H9 (cell line): Measurements from ENCODE around the gene SBK2. TPM values are rescaled to one million over a fixed set of nuclear protein-coding genes. Genes with fewer than 3 reads are reported as not detected.
"Not testable (repeated sequence)": the region's sequence is repeated elsewhere in the genome, so short reads cannot be mapped to it uniquely, and the experiment has no call there.

Experiments
- DNase-seq: peaks from one replicate; pipeline ENCODE4 v3.0.0-alpha.2; 2017
- H2AFZ ChIP-seq: one replicate; pipeline ENCODE4 v1.6.1; 2013; ENCODE audit warnings: mild to moderate bottlenecking, low read length, control low read depth, moderate library complexity
- H2AK5ac ChIP-seq: 2 replicates; pipeline ENCODE4 v1.6.1; 2013; ENCODE audit warnings: low read length, control low read depth, mixed read lengths; ENCODE audit not compliant: insufficient read length
- H2BK120ac ChIP-seq: one replicate; pipeline ENCODE4 v1.6.1; 2013; ENCODE audit warnings: low read depth, mild to moderate bottlenecking, low read length, control low read depth, inconsistent platforms; ENCODE audit not compliant: poor library complexity, severe bottlenecking
- H2BK12ac ChIP-seq: 2 replicates; pipeline ENCODE4 v1.6.1; 2013; ENCODE audit warnings: low read length, control low read depth, mixed read lengths, low read depth; ENCODE audit not compliant: insufficient read length
- H2BK15ac ChIP-seq: 2 replicates; pipeline ENCODE4 v1.6.1; 2013; ENCODE audit warnings: low read depth, low read length, control low read depth
- H2BK20ac ChIP-seq: one replicate; pipeline ENCODE4 v1.6.1; 2013; ENCODE audit warnings: low read depth, mild to moderate bottlenecking, low read length, control low read depth, inconsistent platforms; ENCODE audit not compliant: poor library complexity, severe bottlenecking
- H2BK5ac ChIP-seq: 2 replicates; pipeline ENCODE4 v1.6.1; 2013; ENCODE audit warnings: low read length, control low read depth, mixed read lengths; ENCODE audit not compliant: insufficient read length
- H3K14ac ChIP-seq: 2 replicates; pipeline ENCODE4 v1.6.1; 2013; ENCODE audit warnings: low read length, control low read depth; ENCODE audit not compliant: insufficient read depth
- H3K18ac ChIP-seq: 2 replicates; pipeline ENCODE4 v1.6.1; 2013; ENCODE audit warnings: low read depth, mild to moderate bottlenecking, mixed read lengths, low read length, control low read depth; ENCODE audit not compliant: insufficient read length
- H3K23ac ChIP-seq: 2 replicates; pipeline ENCODE4 v1.6.1; 2013; ENCODE audit warnings: low read length, control low read depth, mixed read lengths, low read depth; ENCODE audit not compliant: insufficient read length
- H3K23me2 ChIP-seq: 2 replicates; pipeline ENCODE4 v1.6.1; 2013; ENCODE audit warnings: low read depth, mild to moderate bottlenecking, mixed read lengths, low read length, control low read depth; ENCODE audit not compliant: insufficient read length, poor library complexity, severe bottlenecking
- H3K27ac ChIP-seq: 2 replicates; pipeline ENCODE4 v1.5.1; 2013; ENCODE audit warnings: low read length, control low read depth, mixed read lengths, low read depth; ENCODE audit not compliant: insufficient read length
- H3K27me3 ChIP-seq: 2 replicates; pipeline ENCODE4 v1.6.1; 2013; ENCODE audit warnings: low read length, control low read depth, inconsistent platforms; ENCODE audit not compliant: insufficient read depth
- H3K4ac ChIP-seq: 2 replicates; pipeline ENCODE4 v1.6.1; 2013; ENCODE audit warnings: low read depth, mild to moderate bottlenecking, control low read depth, inconsistent platforms, low read length, moderate library complexity
- H3K4me1 ChIP-seq: 2 replicates; pipeline ENCODE4 v1.6.1; 2013; ENCODE audit warnings: low read length, control low read depth, inconsistent platforms; ENCODE audit not compliant: insufficient read depth
- H3K4me2 ChIP-seq: 2 replicates; pipeline ENCODE4 v1.6.1; 2013; ENCODE audit warnings: low read length, control low read depth, mixed read lengths; ENCODE audit not compliant: insufficient read length, insufficient read depth
- H3K56ac ChIP-seq: 2 replicates; pipeline ENCODE4 v1.6.1; 2013; ENCODE audit warnings: low read depth, mild to moderate bottlenecking, mixed read lengths, low read length, control low read depth; ENCODE audit not compliant: insufficient read length
- H3K79me1 ChIP-seq: 2 replicates; pipeline ENCODE4 v1.6.1; 2013; ENCODE audit warnings: low read depth, mild to moderate bottlenecking, moderate library complexity, low read length, control low read depth, inconsistent platforms; ENCODE audit not compliant: insufficient read depth, poor library complexity, severe bottlenecking
- H3K79me2 ChIP-seq: 2 replicates; pipeline ENCODE4 v1.6.1; 2013; ENCODE audit warnings: low read length, control low read depth, inconsistent platforms; ENCODE audit not compliant: insufficient read depth
- H3K9ac ChIP-seq: 2 replicates; pipeline ENCODE4 v1.6.1; 2013; ENCODE audit warnings: low read length, control low read depth, mixed read lengths; ENCODE audit not compliant: insufficient read length; ENCODE audit errors: extremely low read depth
- H3K9me3 ChIP-seq: one replicate; pipeline ENCODE4 v1.6.1; 2013; ENCODE audit warnings: low read depth, low read length, inconsistent platforms; ENCODE audit not compliant: control insufficient read depth
- H3T11ph ChIP-seq: one replicate; pipeline ENCODE4 v1.6.1; 2013; ENCODE audit warnings: mild to moderate bottlenecking, low read length, control low read depth, inconsistent platforms
- H4K20me1 ChIP-seq: one replicate; pipeline ENCODE4 v1.6.1; 2013; ENCODE audit not compliant: control insufficient read depth, insufficient read length, insufficient read depth
- H4K5ac ChIP-seq: 2 replicates; pipeline ENCODE4 v1.6.1; 2013; ENCODE audit warnings: low read depth, mild to moderate bottlenecking, mixed read lengths, low read length, control low read depth; ENCODE audit not compliant: insufficient read length
- H4K8ac ChIP-seq: replicated peaks from 2 replicates; pipeline ENCODE4 v1.6.1; 2013; ENCODE audit warnings: low read length, control low read depth, mixed read lengths, low read depth; ENCODE audit not compliant: insufficient read length
- H4K91ac ChIP-seq: 2 replicates; pipeline ENCODE4 v1.6.1; 2013; ENCODE audit warnings: low read depth, mild to moderate bottlenecking, moderate library complexity, mixed read lengths, low read length, control low read depth; ENCODE audit not compliant: insufficient read length
- H3K27ac Mint-ChIP-seq, 3 experiments: 2 replicates in 2 of 3; 3 replicates in 1 of 3; pipeline ENCODE4 v1.8.0; 2020 to 2021; ENCODE audit warnings: mixed read lengths in 3 of 3, mild to moderate bottlenecking in 1 of 3, moderate library complexity in 1 of 3
- H3K27me3 Mint-ChIP-seq: 2 replicates; pipeline ENCODE4 v1.8.0; 2021; ENCODE audit warnings: low read depth, mild to moderate bottlenecking, moderate library complexity, mixed read lengths
- H3K36me3 Mint-ChIP-seq, 3 experiments: 2 replicates in 2 of 3; 3 replicates in 1 of 3; pipeline ENCODE4 v1.8.0; 2020 to 2021; ENCODE audit warnings: low read depth in 3 of 3, mixed read lengths in 3 of 3; ENCODE audit not compliant: insufficient read depth in 1 of 3
- H3K4me1 Mint-ChIP-seq, 2 experiments: 2 replicates each; pipeline ENCODE4 v1.8.0; 2020; ENCODE audit warnings: mixed read lengths in 2 of 2
- H3K4me3 Mint-ChIP-seq, 2 experiments: 2 replicates in 1 of 2; 3 replicates in 1 of 2; pipeline ENCODE4 v1.8.0; 2020 to 2021; ENCODE audit warnings: mild to moderate bottlenecking in 2 of 2, mixed read lengths in 2 of 2, moderate library complexity in 1 of 2
- H3K9me3 Mint-ChIP-seq, 2 experiments: 2 replicates in 1 of 2; 3 replicates in 1 of 2; pipeline ENCODE4 v1.8.0; 2020; ENCODE audit warnings: mild to moderate bottlenecking in 2 of 2, mixed read lengths in 2 of 2, moderate library complexity in 1 of 2
- WGBS: extraction: QIAGEN DNeasy Blood & Tissue Kit; methylation state at CpG from one replicate; pipeline ENCODE4 v1.1.7; 2013; ENCODE audit warnings: missing lambda C conversion rate, low lambda C conversion rate, mixed read lengths; ENCODE audit not compliant: insufficient read length; ENCODE audit errors: extremely low coverage; 5-methylcytosine and 5-hydroxymethylcytosine counted together
- total RNA-seq: library from RNA; stranded (reverse); gene quantifications from 2 replicates; pipeline ENCODE4 v1.2.1, GENCODE V29; 2021
- TF ChIP-seq, protein P1 (sequence below): fragments of 200-600 bp; sonication (generic); conservative IDR thresholded peaks from 3 replicates; pipeline ENCODE4 v1.8.0; 2021; ENCODE audit warnings: antibody characterized with exemption, mild to moderate bottlenecking

SBK2 gene
- total RNA-seq, 1 experiment from 2014 or later = 2.8 TPM

DNA sequence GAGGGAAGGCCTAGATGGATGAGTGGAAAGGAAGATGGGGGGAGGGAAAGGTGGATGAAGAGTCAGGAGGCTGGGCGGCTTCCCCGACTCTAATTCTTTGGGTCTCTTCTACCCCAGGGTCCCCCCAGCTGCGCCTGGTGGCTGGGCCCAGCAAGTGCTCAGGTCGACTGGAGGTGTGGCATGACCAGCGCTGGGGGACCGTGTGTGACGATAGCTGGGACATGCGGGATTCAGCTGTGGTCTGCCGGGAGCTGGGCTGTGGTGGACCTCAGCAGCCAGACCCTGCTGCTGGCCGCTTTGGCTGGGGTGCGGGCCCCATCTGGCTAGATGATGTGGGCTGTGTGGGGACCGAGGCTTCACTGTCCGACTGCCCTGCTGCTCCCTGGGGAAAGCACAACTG is 39.2 kb downstream of the SBK2 start:
- Histone ChIP-seq H3K4ac (no peak overlapping the region), H2BK15ac (no peak overlapping the region), H3K79me1 (no peaks in the 10 kb centered on the region), H3K4me2 (no peak overlapping the region), H2BK120ac (no peak overlapping the region), H2BK20ac (no peak overlapping the region), H3T11ph (no peak overlapping the region), H3K9ac (no peak overlapping the region), H3K27me3 (no peaks in the 10 kb centered on the region; the same call in 1 of the 2 replicates), H2AK5ac (no peak overlapping the region), H3K4me1 (no peaks in the 10 kb centered on the region), H2BK12ac (no peak overlapping the region), H3K23ac (no peak overlapping the region), H3K14ac (no peak overlapping the region), H4K20me1 (no peaks in the 10 kb centered on the region), H3K56ac (no peak overlapping the region), H3K79me2 (no peaks in the 10 kb centered on the region), H4K91ac (no peak overlapping the region), H4K8ac (no peak overlapping the region), H3K23me2 (no peaks in the 10 kb centered on the region), H3K9me3 (no peaks in the 10 kb centered on the region), H3K27ac (no peak overlapping the region), H2BK5ac (no peak overlapping the region), H3K18ac (no peak overlapping the region), H4K5ac (no peak overlapping the region), H2AFZ (no peak overlapping the region)
- TF ChIP-seq, protein P1, sequence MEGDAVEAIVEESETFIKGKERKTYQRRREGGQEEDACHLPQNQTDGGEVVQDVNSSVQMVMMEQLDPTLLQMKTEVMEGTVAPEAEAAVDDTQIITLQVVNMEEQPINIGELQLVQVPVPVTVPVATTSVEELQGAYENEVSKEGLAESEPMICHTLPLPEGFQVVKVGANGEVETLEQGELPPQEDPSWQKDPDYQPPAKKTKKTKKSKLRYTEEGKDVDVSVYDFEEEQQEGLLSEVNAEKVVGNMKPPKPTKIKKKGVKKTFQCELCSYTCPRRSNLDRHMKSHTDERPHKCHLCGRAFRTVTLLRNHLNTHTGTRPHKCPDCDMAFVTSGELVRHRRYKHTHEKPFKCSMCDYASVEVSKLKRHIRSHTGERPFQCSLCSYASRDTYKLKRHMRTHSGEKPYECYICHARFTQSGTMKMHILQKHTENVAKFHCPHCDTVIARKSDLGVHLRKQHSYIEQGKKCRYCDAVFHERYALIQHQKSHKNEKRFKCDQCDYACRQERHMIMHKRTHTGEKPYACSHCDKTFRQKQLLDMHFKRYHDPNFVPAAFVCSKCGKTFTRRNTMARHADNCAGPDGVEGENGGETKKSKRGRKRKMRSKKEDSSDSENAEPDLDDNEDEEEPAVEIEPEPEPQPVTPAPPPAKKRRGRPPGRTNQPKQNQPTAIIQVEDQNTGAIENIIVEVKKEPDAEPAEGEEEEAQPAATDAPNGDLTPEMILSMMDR = no peak
- peaks cover 21 to 27% of the 10 kb centered on the region in 2 experiments for H3K4me1 Mint-ChIP-seq
- H3K9me3 Mint-ChIP-seq = peaks cover 5 to 6% of the 10 kb centered on the region in 2 experiments; a peak in 3 of 5 replicates
- peaks cover 42% of the 10 kb centered on the region for H3K27me3 Mint-ChIP-seq
- no CpG with 5 or more reads among the region's 13 CpGs for WGBS
- no peak overlapping the region for H3K27ac Mint-ChIP-seq
- no peak for DNase-seq
- 0 out of 5 replicates have a peak overlapping the region, but pooled peaks of 1 of the 2 experiments have one; percentile 9 for H3K4me3 Mint-ChIP-seq
- no peaks in the 10 kb centered on the region; a peak in 3 of 7 replicates for H3K36me3 Mint-ChIP-seq

DNA sequence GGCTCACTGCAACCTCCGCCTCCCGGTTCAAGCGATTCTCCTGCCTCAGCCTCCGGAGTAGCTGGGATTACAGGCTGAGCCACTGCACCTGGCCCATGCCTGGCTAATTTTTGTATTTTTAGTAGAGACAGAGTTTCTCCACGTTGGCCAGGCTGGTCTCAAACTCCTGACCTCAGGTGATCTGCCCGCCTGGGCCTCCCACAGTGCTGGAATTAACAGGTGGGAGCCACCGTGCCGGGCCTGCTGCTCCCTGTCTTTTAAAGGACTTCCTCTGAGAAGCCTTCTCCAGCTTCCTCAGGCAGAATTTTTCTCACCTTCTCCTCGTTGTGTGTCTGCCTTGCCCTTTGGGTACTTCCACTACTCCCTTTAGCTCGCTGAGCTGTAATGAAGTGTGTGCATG is 40.1 kb downstream of the SBK2 start:
- Mint-ChIP-seq H3K27me3 (peaks cover 37% of the 10 kb centered on the region), H3K27ac (peak overlapping the region in 1 of 3 experiments; percentile 10; a peak in 1 of 7 replicates), H3K4me1 (peaks cover 21 to 27% of the 10 kb centered on the region in 2 experiments)
- H2AK5ac ChIP-seq, H2BK15ac ChIP-seq, H3K56ac ChIP-seq, DNase-seq, H3K4me1 ChIP-seq, H4K8ac ChIP-seq, H4K20me1 ChIP-seq, H3T11ph ChIP-seq, H3K23me2 ChIP-seq, H3K79me1 ChIP-seq, H3K79me2 ChIP-seq, H2BK5ac ChIP-seq, H3K27me3 ChIP-seq, H3K36me3 Mint-ChIP-seq, H3K18ac ChIP-seq, H2BK120ac ChIP-seq, H3K9me3 Mint-ChIP-seq, H3K4ac ChIP-seq, H2AFZ ChIP-seq, H3K4me2 ChIP-seq, H4K91ac ChIP-seq, H2BK12ac ChIP-seq, H3K4me3 Mint-ChIP-seq, H4K5ac ChIP-seq, H3K9ac ChIP-seq, H3K9me3 ChIP-seq, H3K23ac ChIP-seq, H3K27ac ChIP-seq, H2BK20ac ChIP-seq, H3K14ac ChIP-seq: not testable (repeated sequence)
- no CpG with 5 or more reads among the region's 10 CpGs for WGBS
